Muscle layer of duodenum (tissue), 2 donors: ENCODE results near the gene NQO2.
A peak's percentile ranks its signal among the peaks of the same experiment; 100 is the strongest.

Experiments used
- H3K27ac ChIP-seq: one replicate; pipeline ENCODE4 v1.7.0; 2013; ENCODE audit warnings: mild to moderate bottlenecking, low read length
- H3K27me3 ChIP-seq: one replicate; pipeline ENCODE4 v1.7.0; 2013; ENCODE audit warnings: low read depth, mild to moderate bottlenecking, control low read depth, low read length
- H3K36me3 ChIP-seq, 2 donors: one replicate each; pipeline ENCODE4 v1.7.0; 2013; ENCODE audit warnings: low read length in 2 of 2, control low read depth in 1 of 2, mild to moderate bottlenecking in 1 of 2; ENCODE audit not compliant: insufficient read depth in 2 of 2, control insufficient read depth in 1 of 2
- H3K4me1 ChIP-seq, 2 donors: one replicate each; pipeline ENCODE4 v1.7.0; 2013; ENCODE audit warnings: low read length in 2 of 2, mild to moderate bottlenecking in 2 of 2, control low read depth in 1 of 2, moderate library complexity in 1 of 2; ENCODE audit not compliant: insufficient read depth in 2 of 2, control insufficient read depth in 1 of 2
- H3K4me3 ChIP-seq, 2 donors: one replicate each; pipeline ENCODE4 v1.7.0; 2013; ENCODE audit warnings: low read length in 2 of 2, low read depth in 1 of 2, mild to moderate bottlenecking in 1 of 2
- H3K9me3 ChIP-seq, 2 donors: one replicate each; pipeline ENCODE4 v1.7.0; 2013; ENCODE audit warnings: low read length in 2 of 2, control low read depth in 1 of 2, mild to moderate bottlenecking in 1 of 2; ENCODE audit not compliant: control insufficient read depth in 1 of 2
- donor health status: healthy.

Gene NQO2

GRCh38 chr6:2960935-2961334 lies 38.8 kb upstream of the NQO2 start:
- H3K36me3 ChIP-seq: peaks cover 4 to 7% of the 10 kb centered on the region in 2 donors
- no peak overlapping the region for H3K4me3 ChIP-seq
- peak overlapping the region; percentile 70 for H3K27ac ChIP-seq
- H3K9me3 ChIP-seq: no peaks in the 10 kb centered on the region
- H3K27me3 ChIP-seq: no peaks in the 10 kb centered on the region
- peaks cover 10 to 28% of the 10 kb centered on the region in 2 donors for H3K4me1 ChIP-seq

GRCh38 chr6:2961506-2961905 lies 38.2 kb upstream of the NQO2 start:
- no peaks in the 10 kb centered on the region for H3K27me3 ChIP-seq
- H3K9me3 ChIP-seq: no peaks in the 10 kb centered on the region
- H3K27ac ChIP-seq: peak overlapping the region; percentile 70
- peaks cover 3 to 4% of the 10 kb centered on the region in 2 donors for H3K36me3 ChIP-seq
- H3K4me1 ChIP-seq: peaks cover 10 to 29% of the 10 kb centered on the region in 2 donors
- peak overlapping the region in 1 of 2 donors; percentile 6 for H3K4me3 ChIP-seq

- Histone ChIP-seq H3K4me1 (peaks cover 10 to 34% of the 10 kb centered on the region in 2 donors), H3K27ac (peak overlapping the region; percentile 70), H3K9me3 (no peaks in the 10 kb centered on the region), H3K4me3 (peak overlapping the region in 1 of 2 donors; percentile 6), H3K36me3 (peaks cover 3 to 4% of the 10 kb centered on the region in 2 donors), H3K27me3 (no peaks in the 10 kb centered on the region)
Measured at GRCh38 chr6:2962004-2962403, 37.7 kb upstream of the NQO2 start.

GRCh38 chr6:2962636-2963035 lies 37.1 kb upstream of the NQO2 start:
- H3K4me3 ChIP-seq: no peak overlapping the region
- H3K4me1 ChIP-seq: peaks cover 10 to 30% of the 10 kb centered on the region in 2 donors
- peaks cover 3 to 4% of the 10 kb centered on the region in 2 donors for H3K36me3 ChIP-seq
- H3K27ac ChIP-seq: peak overlapping the region; percentile 70
- H3K27me3 ChIP-seq: no peaks in the 10 kb centered on the region
- no peaks in the 10 kb centered on the region for H3K9me3 ChIP-seq

- Histone ChIP-seq H3K4me1 (peaks cover 10 to 29% of the 10 kb centered on the region in 2 donors), H3K27ac (no peak overlapping the region), H3K36me3 (peaks cover 1 to 3% of the 10 kb centered on the region in 2 donors), H3K4me3 (no peak overlapping the region), H3K27me3 (no peaks in the 10 kb centered on the region), H3K9me3 (no peaks in the 10 kb centered on the region)
Measured at GRCh38 chr6:2963756-2964155, 35.9 kb upstream of the NQO2 start.

- Histone ChIP-seq H3K36me3 (no peaks in the 10 kb centered on the region), H3K4me1 (peaks cover 11 to 38% of the 10 kb centered on the region in 2 donors), H3K27ac (peak overlapping the region; percentile 35), H3K27me3 (no peaks in the 10 kb centered on the region), H3K4me3 (no peak overlapping the region), H3K9me3 (no peaks in the 10 kb centered on the region)
Measured at GRCh38 chr6:2964793-2965505, 34.7 kb upstream of the NQO2 start.

- Histone ChIP-seq H3K9me3 (no peaks in the 10 kb centered on the region), H3K27me3 (no peaks in the 10 kb centered on the region), H3K4me1 (peaks cover 4 to 34% of the 10 kb centered on the region in 2 donors), H3K36me3 (no peaks in the 10 kb centered on the region), H3K27ac (peak overlapping the region; percentile 14), H3K4me3 (no peak overlapping the region)
Measured at GRCh38 chr6:2966347-2966746, 33.3 kb upstream of the NQO2 start.

- H3K9me3 ChIP-seq: no peaks in the 10 kb centered on the region
- peaks cover 4 to 33% of the 10 kb centered on the region in 2 donors for H3K4me1 ChIP-seq
- no peaks in the 10 kb centered on the region for H3K27me3 ChIP-seq
- no peak overlapping the region for H3K4me3 ChIP-seq
- no peaks in the 10 kb centered on the region for H3K36me3 ChIP-seq
- no peak overlapping the region for H3K27ac ChIP-seq
Measured at GRCh38 chr6:2967936-2968335, 31.8 kb upstream of the NQO2 start.

- no peak overlapping the region for H3K4me3 ChIP-seq
- no peaks in the 10 kb centered on the region for H3K36me3 ChIP-seq
- H3K27me3 ChIP-seq: no peaks in the 10 kb centered on the region
- peak overlapping the region; percentile 2 for H3K27ac ChIP-seq
- no peaks in the 10 kb centered on the region for H3K9me3 ChIP-seq
- H3K4me1 ChIP-seq: peaks cover 4 to 27% of the 10 kb centered on the region in 2 donors
Measured at GRCh38 chr6:2968600-2969135, 31.0 kb upstream of the NQO2 start.

- H3K4me3 ChIP-seq: peak overlapping the region in 1 of 2 donors; percentile 58
- no peaks in the 10 kb centered on the region for H3K27me3 ChIP-seq
- no peaks in the 10 kb centered on the region for H3K36me3 ChIP-seq
- H3K4me1 ChIP-seq: peaks cover 4 to 27% of the 10 kb centered on the region in 2 donors
- H3K27ac ChIP-seq: peak overlapping the region; percentile 77
- H3K9me3 ChIP-seq: no peaks in the 10 kb centered on the region
Measured at GRCh38 chr6:2969549-2969948, 30.1 kb upstream of the NQO2 start.

GRCh38 chr6:2970034-2970685 lies 29.5 kb upstream of the NQO2 start:
- H3K27me3 ChIP-seq: no peaks in the 10 kb centered on the region
- H3K4me1 ChIP-seq: peaks cover 4 to 27% of the 10 kb centered on the region in 2 donors
- peak overlapping the region; percentile 58 to 72 for H3K4me3 ChIP-seq
- H3K27ac ChIP-seq: peak overlapping the region; percentile 77
- no peaks in the 10 kb centered on the region for H3K9me3 ChIP-seq
- H3K36me3 ChIP-seq: no peaks in the 10 kb centered on the region
